ENCODE measurements around the gene TMEM247.

The TMEM247 gene

DNA sequence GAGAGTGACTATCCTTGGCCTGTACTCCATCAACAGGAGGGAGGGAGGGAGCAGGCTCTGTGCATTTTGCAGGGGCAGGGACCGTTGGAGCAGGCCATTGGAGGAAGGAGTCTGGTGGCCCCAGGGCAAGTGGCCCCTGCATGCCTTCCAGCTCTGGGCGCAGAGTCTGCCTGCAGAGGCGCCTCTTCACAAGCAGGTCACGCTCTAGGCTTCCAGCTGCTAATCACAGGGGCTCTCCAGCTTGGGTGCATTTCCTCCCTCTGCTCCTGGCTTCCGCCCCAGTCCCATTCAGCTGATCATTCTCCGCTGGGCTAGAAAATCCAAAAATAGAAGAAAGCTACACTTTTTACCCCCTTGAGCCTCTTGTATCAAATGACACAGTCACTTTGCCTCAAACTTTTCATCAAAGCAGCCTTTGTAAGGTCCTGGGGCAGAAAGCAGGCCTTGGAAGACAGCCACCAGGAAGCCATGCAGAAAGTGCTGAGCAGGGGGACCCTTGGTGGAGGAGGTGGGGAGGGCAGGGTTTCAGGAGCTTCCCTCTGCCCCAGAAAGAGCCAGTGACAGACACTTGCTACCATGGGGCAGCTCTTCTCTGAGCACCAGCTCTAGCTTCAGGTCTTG is 11.3 kb downstream of the TMEM247 start:
- DNase-seq, result peak; percentile 71

DNA sequence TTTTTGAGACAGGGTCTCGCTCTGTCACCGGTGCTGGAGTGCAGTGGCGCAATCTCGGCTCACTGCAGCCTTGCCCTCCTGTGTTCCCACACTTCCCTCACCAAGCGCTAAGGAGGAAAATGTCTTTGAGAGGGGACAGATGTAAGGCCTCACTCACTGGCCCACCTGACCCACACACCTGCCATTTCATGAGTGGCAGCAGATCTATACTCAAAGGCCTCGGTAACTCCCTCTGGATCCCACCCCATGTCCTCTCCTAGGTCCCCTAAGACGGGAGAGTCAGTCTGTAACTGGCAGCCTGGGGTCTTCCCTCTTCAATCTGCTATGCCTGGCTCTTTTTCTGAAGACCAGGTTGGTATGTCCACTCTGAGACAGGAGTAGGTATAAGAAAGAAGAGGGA is 12.9 kb downstream of the TMEM247 start:
- DNase-seq, result no peak

DNA sequence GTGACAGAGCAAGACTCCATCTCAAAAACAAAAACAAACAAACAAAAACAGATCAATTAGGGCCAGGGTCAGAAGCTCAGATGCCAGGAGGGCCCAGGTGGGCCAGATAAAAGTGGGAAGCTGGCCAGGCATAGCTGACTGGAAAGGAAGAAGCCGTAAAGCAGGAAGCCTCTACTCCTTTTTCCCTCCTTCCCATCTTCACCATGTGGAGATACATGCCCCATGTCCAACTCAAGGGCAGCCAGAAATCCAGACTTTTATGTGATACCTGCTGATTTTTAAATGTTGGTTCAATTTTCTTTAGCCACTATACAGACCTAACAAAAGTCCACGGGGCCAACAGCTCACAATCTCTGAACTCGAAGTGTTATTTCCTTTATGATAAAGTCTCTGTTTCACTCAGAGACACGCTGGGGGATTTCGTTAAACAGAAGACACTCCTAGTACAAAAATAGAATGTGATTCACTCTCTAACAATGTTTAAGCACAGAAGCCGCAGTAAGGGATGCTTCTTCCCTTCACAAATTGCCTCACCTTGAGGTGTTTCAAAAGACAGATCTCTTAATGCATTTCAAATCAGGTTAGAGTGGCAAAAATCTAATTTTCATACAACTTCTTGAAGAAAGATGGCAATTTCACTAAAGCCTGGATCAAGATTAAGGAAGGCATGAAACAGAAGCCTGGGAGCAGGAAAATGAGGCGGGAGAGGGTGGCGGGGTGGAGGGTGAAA is 14.0 kb downstream of the TMEM247 start:
- DNase-seq, result no peak

GRCh38 chr2:46493971-46494250 is 14.5 kb downstream of the TMEM247 start:
- DNase-seq, result peak; percentile 88

GRCh38 chr2:46494596-46494995 is 15.2 kb downstream of the TMEM247 start:
- no peak for DNase-seq

- no peak for DNase-seq
These were observed 16.1 kb downstream of the TMEM247 start for GRCh38 chr2:46495231-46496030.

DNA sequence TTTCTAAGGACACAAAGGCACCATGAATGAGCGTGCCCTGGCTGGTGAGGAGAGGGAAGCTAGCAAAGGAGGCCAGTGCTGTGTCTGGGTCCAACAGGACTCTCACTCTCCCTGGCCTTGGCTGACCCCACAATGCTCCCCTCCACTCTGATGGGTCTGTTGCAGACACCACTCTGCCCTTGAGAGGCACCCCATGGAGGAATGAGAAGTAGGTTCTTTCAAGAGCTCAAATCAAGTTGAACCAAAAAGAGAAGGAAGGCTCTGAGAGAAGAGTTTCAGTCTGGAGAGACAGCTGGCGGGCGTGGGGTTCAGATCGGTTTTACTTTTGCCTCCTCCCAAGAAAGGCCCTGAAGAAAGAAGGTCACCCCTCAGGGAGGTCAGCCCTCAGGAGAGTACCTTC is 18.4 kb downstream of the TMEM247 start:
- DNase-seq, result no peak

DNA sequence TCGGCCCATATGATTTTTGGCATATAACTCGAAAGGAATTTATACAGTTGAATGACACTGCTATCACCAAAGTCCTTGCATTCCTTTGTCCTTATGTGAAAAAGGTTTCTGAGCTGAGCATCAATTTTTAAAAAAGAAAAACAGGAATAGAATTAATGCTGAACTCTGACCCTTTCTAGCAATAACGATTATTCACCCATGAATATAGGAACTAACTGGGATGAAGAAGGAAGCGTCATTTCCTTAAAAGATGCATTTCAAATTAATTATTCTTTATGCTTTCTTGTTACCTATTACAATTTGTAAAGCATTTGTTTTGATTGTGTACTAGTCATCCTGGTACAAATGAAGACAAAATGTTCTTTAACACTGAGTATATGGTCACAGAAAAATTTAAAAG is 19.3 kb downstream of the TMEM247 start:
- no peak for DNase-seq

DNA sequence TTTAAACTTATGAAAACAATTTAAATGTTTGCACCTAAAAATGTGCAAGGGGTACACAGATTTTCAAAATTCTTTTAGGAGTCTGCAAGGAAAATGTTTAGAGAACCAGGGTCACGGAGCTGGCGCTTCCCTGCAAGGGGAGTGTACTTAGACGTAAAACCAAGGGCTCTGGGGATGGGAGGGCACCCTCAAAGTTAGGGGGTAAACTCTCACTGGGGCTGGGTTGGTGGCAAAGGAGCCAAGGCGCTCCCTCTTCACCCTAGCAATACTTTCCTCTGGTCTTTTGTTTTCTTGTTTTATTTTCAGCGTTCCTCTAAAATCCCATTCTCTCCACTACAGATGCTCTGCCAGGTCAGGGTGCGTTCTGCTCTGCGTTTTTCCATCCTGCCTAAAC is 20.0 kb downstream of the TMEM247 start:
- DNase-seq, result no peak

DNA sequence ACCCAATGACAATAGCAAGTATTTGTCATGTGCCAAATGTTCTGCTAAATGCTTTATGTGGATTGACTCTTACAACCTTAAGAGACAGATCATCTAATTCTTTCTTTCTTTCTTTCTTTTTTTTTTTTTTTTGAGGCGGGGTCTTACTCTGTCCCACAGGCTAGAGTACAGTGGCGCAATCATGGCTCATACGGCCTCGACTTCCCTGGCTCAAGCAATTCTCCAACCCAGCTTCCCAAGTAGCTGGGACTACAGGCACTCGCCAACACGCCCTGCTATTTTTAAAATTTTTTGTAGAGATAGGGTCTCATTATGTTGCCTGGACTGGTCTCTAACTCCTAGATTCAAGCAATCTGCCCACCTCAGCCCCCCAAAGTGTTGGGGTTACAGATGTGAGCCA is 21.4 kb downstream of the TMEM247 start:
- no peak for DNase-seq

DNA sequence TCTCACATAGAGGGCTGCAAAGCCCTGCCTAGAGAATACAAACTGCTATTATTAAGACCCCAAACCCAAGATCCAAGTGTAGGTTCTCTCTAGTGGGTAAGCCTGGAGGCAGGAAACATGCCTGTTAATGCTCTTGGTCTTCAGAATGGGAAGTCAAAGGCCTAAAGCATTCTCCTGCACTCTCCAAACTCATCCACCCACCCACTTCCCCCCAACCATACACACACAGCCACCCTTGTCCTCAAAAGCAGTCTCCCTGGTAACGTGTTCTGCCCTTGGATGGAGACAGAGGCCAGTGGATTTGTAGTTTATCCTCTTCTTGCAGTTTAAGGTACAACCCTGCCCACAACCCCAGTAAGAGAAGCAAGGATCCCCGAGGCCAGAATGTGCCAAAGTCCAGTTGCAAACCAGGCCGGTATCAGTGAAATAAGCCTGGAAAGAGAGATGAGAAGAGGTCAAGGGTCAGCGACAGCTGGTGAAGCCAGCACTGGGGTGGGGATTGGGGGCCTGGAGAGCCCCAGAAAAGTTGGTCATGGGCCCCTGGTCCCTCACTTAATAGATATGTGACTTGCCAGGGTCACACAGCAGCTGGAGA is 23.0 kb downstream of the TMEM247 start:
- DNase-seq, result no peak

DNA sequence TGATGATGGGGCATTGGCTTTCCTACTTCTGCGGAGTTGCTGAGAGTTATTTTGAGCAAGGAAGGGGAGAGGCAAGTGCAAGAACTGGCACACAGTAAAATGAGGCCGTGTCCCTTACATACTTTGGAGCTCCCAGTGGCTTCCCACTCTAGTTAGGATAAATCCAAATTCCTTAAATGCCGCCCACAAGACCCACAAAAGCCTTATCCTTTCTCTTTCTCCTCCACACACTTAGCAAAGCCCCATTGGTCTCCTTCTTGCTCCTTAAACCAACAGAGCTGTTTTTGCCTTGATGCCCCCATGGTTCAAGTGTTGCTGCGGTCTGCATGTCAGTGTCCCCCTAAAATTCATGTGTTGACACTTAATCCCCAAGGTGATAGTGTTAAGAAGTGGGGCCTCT is 24.3 kb downstream of the TMEM247 start:
- no peak for DNase-seq

DNA sequence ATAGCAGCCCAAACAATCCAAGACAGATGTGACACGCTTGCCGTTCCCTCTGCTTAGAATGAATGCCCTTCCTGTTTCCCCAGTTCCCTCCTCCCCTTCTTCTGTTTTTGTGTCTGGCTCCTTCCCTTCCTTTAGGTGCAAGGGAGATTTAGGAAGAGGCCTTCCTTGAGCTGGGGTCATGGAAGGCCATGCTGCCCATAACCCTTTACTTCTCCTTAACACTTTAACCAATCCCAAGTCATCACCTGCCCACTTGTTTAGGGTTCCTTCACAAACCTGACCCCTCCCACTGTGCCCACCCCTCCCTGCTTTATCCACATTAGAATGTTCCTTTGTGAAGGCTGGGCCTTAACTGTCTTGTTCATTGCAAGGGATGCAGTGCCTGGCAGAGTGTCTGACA is 24.9 kb downstream of the TMEM247 start:
- no peak for DNase-seq

DNA sequence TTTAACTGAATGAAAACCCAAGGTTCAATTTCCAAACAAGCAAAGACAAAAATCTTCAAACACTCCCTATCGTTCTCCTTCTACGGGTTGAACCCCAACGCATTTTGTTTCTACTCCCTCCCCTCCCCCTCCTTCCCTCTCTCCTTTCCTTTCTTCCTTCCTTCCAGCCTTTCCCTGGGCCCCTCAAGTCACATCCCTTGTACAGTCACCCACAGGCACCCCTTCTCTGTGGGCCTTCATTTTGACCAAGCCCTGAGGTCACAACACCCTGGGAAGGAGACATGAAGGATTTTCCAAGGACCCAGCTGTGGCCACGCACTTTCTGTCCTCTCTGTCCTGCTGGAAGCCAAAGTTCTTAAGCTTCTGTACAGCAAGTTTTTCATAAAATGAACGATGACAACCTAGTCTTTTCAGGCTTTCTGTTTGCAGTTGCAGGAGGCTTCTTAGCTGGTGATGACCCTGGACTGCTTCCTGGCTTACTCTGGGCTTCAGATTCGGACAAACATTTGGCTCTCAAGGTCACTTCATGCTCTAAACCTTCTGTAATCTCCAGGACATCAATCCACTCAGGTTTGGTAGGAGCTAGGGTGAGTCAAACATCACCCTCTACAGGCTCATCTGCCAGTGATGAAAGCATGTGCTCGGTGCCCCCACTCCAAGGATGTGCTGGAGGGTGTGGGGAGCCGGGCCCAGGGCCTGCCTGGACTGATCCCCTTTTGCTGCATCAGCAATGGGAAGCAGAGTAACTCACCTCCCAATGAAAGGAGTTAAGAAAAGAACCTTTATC is 25.5 kb downstream of the TMEM247 start:
- DNase-seq, result no peak

GRCh38 chr2:46505472-46505783 is 26.1 kb downstream of the TMEM247 start:
- no peak for DNase-seq

- no peak for DNase-seq
These were observed 26.9 kb downstream of the TMEM247 start for GRCh38 chr2:46506131-46506706.

DNA sequence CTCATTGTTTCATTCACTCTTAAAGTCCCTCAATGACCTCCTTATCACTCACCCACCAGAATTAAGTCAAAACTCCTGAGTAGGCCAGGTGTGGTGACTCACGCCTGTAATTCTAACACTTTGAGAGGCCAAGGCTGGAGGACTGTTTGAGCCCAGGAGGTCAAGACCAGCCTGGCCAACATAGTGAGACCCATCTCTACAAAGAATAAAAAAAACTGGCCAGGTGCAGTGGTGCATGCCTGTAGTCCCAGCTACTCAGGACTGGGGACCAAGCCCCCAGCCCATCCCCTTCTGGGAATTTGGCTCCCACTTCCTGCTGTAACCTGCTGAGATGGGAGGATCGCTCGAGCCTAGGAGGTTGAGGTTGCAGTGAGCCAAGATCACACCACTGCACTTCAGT is 28.9 kb downstream of the TMEM247 start:
- no peak for DNase-seq

DNA sequence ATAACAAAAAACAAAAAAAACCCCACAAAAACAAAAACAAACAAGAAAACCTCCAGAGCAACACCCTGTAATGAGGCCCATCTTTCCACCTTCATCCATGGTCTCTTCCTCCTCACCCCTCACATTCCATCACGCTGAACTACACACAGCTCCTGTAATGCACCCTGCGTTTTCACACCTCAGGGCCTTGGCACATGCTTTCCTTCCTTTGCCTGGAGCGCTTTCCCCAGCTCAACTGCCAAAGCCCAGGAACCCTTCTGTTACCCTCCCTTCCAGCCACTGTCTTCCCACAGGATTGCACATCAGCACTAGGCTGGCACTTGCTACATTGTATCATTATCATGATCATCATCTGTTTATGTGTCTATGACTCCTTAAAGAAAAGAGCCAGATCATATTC is 29.4 kb downstream of the TMEM247 start:
- DNase-seq, result no peak

GRCh38 chr2:46509804-46510203 is 30.4 kb downstream of the TMEM247 start:
- no peak for DNase-seq

- DNase-seq, result no peak
These were observed 31.3 kb downstream of the TMEM247 start for GRCh38 chr2:46510598-46511177.

GRCh38 chr2:46512185-46512584 is 32.8 kb downstream of the TMEM247 start:
- no peak for DNase-seq

GRCh38 chr2:46514738-46515137 is 35.4 kb downstream of the TMEM247 start:
- DNase-seq, result no peak

- DNase-seq, result no peak
These were observed 38.1 kb downstream of the TMEM247 start for GRCh38 chr2:46517485-46517884.
